GM10248 (cell line): ENCODE measurements around the gene LMTK2.
A peak's percentile ranks its signal among the peaks of the same experiment; 100 is the strongest.

Experiments
- CTCF ChIA-PET: fragments of 300-600 bp; sonication (Branson Sonifier 250); formaldehyde crosslinking; extraction: SDS; loops from one replicate; lab custom pipeline; 2021; ENCODE audit warnings: antibody characterized with exemption; lab: Yijun Ruan, JAX
- POLR2A ChIA-PET: fragments of 350-650 bp; sonication (Branson Sonifier 250); formaldehyde crosslinking; extraction: SDS; loops from one replicate; lab custom pipeline; 2020; ENCODE audit warnings: antibody characterized with exemption; lab: Yijun Ruan, JAX
- DNase-seq: peaks from one replicate; pipeline ENCODE4 v3.0.0; 2012; ENCODE audit errors: extremely low spot score
- TF ChIP-seq, protein P1 (sequence below): IDR thresholded peaks from 2 replicates; pipeline ENCODE4 v1.5.1; 2012; ENCODE audit warnings: mild to moderate bottlenecking, low read depth; ENCODE audit errors: extremely low read depth, missing control alignments, control extremely low read depth

The LMTK2 gene

GRCh38 chr7:98242342-98242741 lies 135.7 kb downstream of the LMTK2 start:
- TF ChIP-seq, protein P1, sequence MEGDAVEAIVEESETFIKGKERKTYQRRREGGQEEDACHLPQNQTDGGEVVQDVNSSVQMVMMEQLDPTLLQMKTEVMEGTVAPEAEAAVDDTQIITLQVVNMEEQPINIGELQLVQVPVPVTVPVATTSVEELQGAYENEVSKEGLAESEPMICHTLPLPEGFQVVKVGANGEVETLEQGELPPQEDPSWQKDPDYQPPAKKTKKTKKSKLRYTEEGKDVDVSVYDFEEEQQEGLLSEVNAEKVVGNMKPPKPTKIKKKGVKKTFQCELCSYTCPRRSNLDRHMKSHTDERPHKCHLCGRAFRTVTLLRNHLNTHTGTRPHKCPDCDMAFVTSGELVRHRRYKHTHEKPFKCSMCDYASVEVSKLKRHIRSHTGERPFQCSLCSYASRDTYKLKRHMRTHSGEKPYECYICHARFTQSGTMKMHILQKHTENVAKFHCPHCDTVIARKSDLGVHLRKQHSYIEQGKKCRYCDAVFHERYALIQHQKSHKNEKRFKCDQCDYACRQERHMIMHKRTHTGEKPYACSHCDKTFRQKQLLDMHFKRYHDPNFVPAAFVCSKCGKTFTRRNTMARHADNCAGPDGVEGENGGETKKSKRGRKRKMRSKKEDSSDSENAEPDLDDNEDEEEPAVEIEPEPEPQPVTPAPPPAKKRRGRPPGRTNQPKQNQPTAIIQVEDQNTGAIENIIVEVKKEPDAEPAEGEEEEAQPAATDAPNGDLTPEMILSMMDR = no peak
- no peak for DNase-seq
- ChIA-PET POLR2A (no interaction called here), CTCF (interaction anchor here (0.9 to 1.5 kb wide), 4 partner anchors 8 to 32 kb away, joined by 3 to 4 read pairs (median 4); no protein-coding TSS in a partner anchor)

GRCh38 chr7:98242934-98243333 lies 136.3 kb downstream of the LMTK2 start:
- POLR2A ChIA-PET = no interaction called here
- TF ChIP-seq, protein P1 = no peak
- no peak for DNase-seq
- CTCF ChIA-PET = interaction anchor here (1.3 to 1.7 kb wide), 3 partner anchors 12 to 74 kb away, joined by 3 to 5 read pairs (median 4); no protein-coding TSS in a partner anchor

DNA sequence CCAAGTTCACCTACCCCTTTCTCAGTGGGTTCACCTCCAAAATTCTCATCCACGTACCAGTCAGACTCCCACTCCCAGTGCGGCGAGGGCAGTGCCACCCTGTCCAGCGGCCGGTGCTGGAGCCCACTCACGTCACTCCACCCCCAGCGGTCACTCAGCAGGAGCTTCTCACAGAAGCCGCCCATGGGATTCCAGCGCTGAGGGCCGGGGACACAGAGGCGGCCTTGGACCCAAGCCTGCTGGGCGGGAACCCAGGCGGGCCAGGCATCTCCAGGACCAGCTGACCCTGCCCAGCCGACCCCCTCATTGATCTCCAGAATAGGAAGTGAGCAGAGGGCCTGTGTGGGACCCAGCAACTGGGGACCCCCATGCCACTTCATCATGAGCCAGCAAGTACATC lies 138.2 kb downstream of the LMTK2 start:
- ChIA-PET CTCF (interaction anchor here (1.7 kb wide), 1 partner anchor 76 kb away, joined by 5 read pairs; no protein-coding TSS in a partner anchor), POLR2A (no interaction called here)
- no peak for DNase-seq
- TF ChIP-seq, protein P1 = no peak

DNA sequence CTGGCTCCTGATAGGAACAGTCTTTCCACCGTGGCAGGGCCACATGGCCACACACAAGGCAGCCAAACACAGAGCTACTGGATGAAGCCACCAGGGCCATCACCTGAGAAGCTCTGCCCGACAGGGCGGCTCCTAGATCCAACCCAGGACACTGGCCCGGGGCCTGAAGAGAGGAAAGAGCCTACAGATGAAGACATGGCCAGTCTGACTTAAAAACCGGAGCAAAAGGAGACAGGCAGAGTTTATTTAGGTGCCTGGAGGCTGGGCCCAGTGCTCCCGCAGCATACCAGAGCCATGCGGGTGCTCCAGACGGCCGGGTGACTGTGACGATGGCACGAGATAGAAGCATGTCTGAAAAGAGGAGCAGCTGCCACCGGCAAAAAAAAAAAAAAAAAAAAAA lies 141.5 kb downstream of the LMTK2 start:
- TF ChIP-seq, protein P1 = no peak
- CTCF ChIA-PET = no interaction called here
- DNase-seq = no peak
- POLR2A ChIA-PET = no interaction called here

GRCh38 chr7:98249106-98249505 lies 142.4 kb downstream of the LMTK2 start:
- no peak for DNase-seq
- CTCF ChIA-PET = no interaction called here
- TF ChIP-seq, protein P1 = no peak
- POLR2A ChIA-PET = no interaction called here

GRCh38 chr7:98250789-98251188 lies 144.1 kb downstream of the LMTK2 start:
- ChIA-PET CTCF (interaction anchor here (0.9 to 2.2 kb wide), 4 partner anchors 9 to 171 kb away, joined by 4 to 13 read pairs (median 5); no protein-coding TSS in a partner anchor), POLR2A (no interaction called here)
- DNase-seq = peak; percentile 68
- TF ChIP-seq, protein P1 = no peak
